Gastroesophageal sphincter (tissue), 3 donors: ENCODE data around the gene ZNF778.

Experiments used
- EP300 ChIP-seq: sonication (generic); formaldehyde crosslinking; IDR thresholded peaks from one replicate; pipeline ENCODE4 v1.6.1; 2017; ENCODE audit warnings: antibody characterized with exemption, mild to moderate bottlenecking
- POLR2AphosphoS5 ChIP-seq: sonication (generic); formaldehyde crosslinking; IDR thresholded peaks from one replicate; pipeline ENCODE4 v1.6.1; 2017; ENCODE audit warnings: antibody characterized with exemption
- TF ChIP-seq, protein P1 (sequence below), 4 experiments: fragments of 200-600 bp in 2 of 4; fragments of 450-650 bp in 2 of 4; sonication (generic) in 1 of 4; IDR thresholded peaks; one replicate each; pipeline ENCODE4 v1.5.1; 2017 to 2019; ENCODE audit warnings: antibody characterized with exemption in 4 of 4, mild to moderate bottlenecking in 2 of 4, moderate library complexity in 2 of 4

DNA sequence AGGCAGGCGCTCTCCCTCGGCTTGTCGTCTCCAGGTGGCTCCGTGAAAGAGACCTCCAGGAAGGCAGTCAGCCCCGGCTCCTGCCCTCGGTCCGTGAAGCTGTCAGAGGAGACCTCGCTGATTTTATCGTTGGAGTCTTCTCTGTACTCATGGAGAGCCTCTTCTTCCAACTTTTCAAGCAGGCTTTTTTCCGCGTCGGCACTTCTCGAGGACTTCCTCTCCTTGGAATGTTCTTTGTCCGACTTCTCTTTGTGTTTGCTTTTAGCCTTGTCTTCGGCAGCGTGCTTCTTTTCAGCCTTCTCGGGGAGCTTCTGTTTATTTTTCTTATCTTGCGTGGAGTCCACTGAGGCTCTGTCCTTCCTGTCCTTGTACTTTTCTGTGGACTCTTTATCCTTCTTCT is 65.0 kb downstream of the ZNF778 start:
- TF ChIP-seq, protein P1, sequence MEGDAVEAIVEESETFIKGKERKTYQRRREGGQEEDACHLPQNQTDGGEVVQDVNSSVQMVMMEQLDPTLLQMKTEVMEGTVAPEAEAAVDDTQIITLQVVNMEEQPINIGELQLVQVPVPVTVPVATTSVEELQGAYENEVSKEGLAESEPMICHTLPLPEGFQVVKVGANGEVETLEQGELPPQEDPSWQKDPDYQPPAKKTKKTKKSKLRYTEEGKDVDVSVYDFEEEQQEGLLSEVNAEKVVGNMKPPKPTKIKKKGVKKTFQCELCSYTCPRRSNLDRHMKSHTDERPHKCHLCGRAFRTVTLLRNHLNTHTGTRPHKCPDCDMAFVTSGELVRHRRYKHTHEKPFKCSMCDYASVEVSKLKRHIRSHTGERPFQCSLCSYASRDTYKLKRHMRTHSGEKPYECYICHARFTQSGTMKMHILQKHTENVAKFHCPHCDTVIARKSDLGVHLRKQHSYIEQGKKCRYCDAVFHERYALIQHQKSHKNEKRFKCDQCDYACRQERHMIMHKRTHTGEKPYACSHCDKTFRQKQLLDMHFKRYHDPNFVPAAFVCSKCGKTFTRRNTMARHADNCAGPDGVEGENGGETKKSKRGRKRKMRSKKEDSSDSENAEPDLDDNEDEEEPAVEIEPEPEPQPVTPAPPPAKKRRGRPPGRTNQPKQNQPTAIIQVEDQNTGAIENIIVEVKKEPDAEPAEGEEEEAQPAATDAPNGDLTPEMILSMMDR (IDR thresholded peaks at IDR 0.05) = no peak
- TF ChIP-seq POLR2AphosphoS5 = no peak
- TF ChIP-seq EP300 = no peak
